ENCODE results near the gene OR51V1.

GRCh38 chr11:5227681-5228080 lies 27.2 kb upstream of the OR51V1 start:
- TF ChIP-seq CTCF (IDR thresholded peaks at IDR 0.05) (no peak), POLR2A (IDR thresholded peaks at IDR 0.05) (no peak)
